HG03280 (cell line): ENCODE data around the gene NUDT22.

Source experiments
- ATAC-seq: cut with Tn5 transposase; IDR thresholded peaks from one replicate; pipeline ENCODE4 v1.9.1; 2021; ENCODE audit warnings: mild to moderate bottlenecking, moderate library complexity; ENCODE audit not compliant: unreplicated experiment

Gene NUDT22

GRCh38 chr11:64226507-64227051 lies 505 bp downstream of the NUDT22 start:
- peak; percentile 15 for ATAC-seq

GRCh38 chr11:64227405-64227956 lies 1.4 kb downstream of the NUDT22 start:
- ATAC-seq: no peak

- ATAC-seq: no peak
Observed at GRCh38 chr11:64229090-64229743, 3.1 kb downstream of the NUDT22 start.

GRCh38 chr11:64229744-64230170 lies 3.7 kb downstream of the NUDT22 start:
- ATAC-seq: no peak

GRCh38 chr11:64230171-64230984 lies 4.3 kb downstream of the NUDT22 start, which contains the start of gene DNAJC4:
DNAJC4 (plus strand) TSS chr11:64230548; CDS start chr11:64230855, 307 bp downstream.
- ATAC-seq: peak; percentile 53

GRCh38 chr11:64230985-64231365 lies 4.9 kb downstream of the NUDT22 start:
- no peak for ATAC-seq

- ATAC-seq: no peak
Observed at GRCh38 chr11:64231546-64231945, 5.5 kb downstream of the NUDT22 start.

GRCh38 chr11:64232182-64232966 lies 6.3 kb downstream of the NUDT22 start:
- ATAC-seq: no peak

- no peak for ATAC-seq
Observed at GRCh38 chr11:64232967-64233315, 6.9 kb downstream of the NUDT22 start.

- ATAC-seq: peak; percentile 34
Observed at GRCh38 chr11:64233913-64234586, 8.0 kb downstream of the NUDT22 start, which contains the start of gene VEGFB. VEGFB (plus strand) TSS chr11:64234584; CDS start chr11:64234834, 250 bp downstream.

GRCh38 chr11:64234647-64235379 lies 8.7 kb downstream of the NUDT22 start:
- peak; percentile 17 for ATAC-seq

GRCh38 chr11:64235437-64236161 lies 9.5 kb downstream of the NUDT22 start:
- no peak for ATAC-seq

GRCh38 chr11:64237484-64237951 lies 11.4 kb downstream of the NUDT22 start:
- no peak for ATAC-seq

- ATAC-seq: no peak
Observed at GRCh38 chr11:64238076-64238475, 12.0 kb downstream of the NUDT22 start.

GRCh38 chr11:64238999-64239398 lies 12.9 kb downstream of the NUDT22 start:
- ATAC-seq: no peak

- ATAC-seq: peak; percentile 17
Observed at GRCh38 chr11:64239662-64240434, 13.8 kb downstream of the NUDT22 start.

GRCh38 chr11:64240435-64241240 lies 14.6 kb downstream of the NUDT22 start, which contains the start of gene FKBP2:
FKBP2 (plus strand) TSS chr11:64241095; CDS start chr11:64242388, 1,293 bp downstream.
- ATAC-seq: peak; percentile 47
